22Rv1 (cell line): ENCODE data around the gene URAD.

Experiments used
- ZFX ChIP-seq: fragments of 450-650 bp; IDR thresholded peaks from 2 replicates; pipeline ENCODE4 v1.6.1; 2017; ENCODE audit warnings: antibody characterized with exemption, borderline replicate concordance
- TF ChIP-seq, protein P1 (sequence below): fragments of 450-650 bp; IDR thresholded peaks from 2 replicates; pipeline ENCODE4 v1.5.1; 2017; ENCODE audit warnings: mild to moderate bottlenecking

DNA sequence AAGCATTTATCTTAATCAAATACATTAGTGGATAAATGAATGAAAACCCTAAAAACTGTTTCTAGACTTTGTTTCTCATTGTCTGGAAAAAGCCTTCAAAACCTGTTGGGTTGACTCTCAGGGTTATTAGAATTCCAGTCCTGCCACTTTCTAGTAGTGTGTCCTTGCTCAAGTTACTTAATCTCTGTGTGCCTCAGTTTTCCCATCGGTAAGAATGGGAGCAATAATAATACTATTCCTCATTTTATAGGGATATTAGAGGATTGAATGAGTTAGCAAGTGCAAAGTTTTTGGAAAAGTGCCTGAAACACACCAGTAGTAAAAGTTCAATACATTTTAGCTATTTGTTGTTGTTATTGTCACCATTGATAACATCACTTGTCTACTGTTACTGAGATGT is 2.9 kb downstream of the URAD start:
- TF ChIP-seq, protein P1, sequence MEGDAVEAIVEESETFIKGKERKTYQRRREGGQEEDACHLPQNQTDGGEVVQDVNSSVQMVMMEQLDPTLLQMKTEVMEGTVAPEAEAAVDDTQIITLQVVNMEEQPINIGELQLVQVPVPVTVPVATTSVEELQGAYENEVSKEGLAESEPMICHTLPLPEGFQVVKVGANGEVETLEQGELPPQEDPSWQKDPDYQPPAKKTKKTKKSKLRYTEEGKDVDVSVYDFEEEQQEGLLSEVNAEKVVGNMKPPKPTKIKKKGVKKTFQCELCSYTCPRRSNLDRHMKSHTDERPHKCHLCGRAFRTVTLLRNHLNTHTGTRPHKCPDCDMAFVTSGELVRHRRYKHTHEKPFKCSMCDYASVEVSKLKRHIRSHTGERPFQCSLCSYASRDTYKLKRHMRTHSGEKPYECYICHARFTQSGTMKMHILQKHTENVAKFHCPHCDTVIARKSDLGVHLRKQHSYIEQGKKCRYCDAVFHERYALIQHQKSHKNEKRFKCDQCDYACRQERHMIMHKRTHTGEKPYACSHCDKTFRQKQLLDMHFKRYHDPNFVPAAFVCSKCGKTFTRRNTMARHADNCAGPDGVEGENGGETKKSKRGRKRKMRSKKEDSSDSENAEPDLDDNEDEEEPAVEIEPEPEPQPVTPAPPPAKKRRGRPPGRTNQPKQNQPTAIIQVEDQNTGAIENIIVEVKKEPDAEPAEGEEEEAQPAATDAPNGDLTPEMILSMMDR, result no peak
- no peak for TF ChIP-seq ZFX
